Measurements from ENCODE around the gene RSF1. TPM values are rescaled to one million over a fixed set of nuclear protein-coding genes. Genes with fewer than 3 reads are reported as not detected.

Gene RSF1
- total RNA-seq, 1 experiment from 2014 or later, result 83.0 TPM

DNA sequence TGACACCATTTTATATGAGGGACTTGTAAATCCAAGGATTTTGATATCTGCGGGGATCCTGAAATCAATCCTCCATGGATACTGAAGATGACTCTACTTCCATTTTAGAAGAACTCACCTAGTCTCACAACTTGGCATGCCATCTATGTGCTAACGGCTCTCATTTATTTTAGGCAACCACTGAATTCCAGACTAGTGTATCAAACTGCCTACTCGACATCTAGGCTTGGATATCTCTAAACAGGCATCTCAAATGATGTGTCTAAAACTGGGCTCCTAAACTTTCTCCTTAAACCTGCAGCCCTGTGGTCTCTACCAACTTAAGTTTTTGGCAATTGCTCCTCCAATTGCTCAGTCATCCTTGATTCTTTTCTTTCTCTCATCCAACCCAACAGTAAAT is 151.8 kb downstream of the RSF1 start:
- Histone ChIP-seq H3K4me1 (ENCODE audit: control insufficient read depth, insufficient read depth, low read length) (no peaks in the 10 kb centered on the region), H3K27me3 (ENCODE audit: control insufficient read depth, insufficient read depth, low read length) (no peaks in the 10 kb centered on the region), H3K27ac (ENCODE audit: low read length) (no peak overlapping the region), H3K4me3 (ENCODE audit: low read depth in 2 of 2, low read length in 2 of 2) (no peak overlapping the region), H3K36me3 (ENCODE audit: control insufficient read depth, insufficient read depth, low read length) (peaks cover 40% of the 10 kb centered on the region), H3K9me3 (ENCODE audit: control insufficient read depth, insufficient read depth, low read depth, low read length) (no peaks in the 10 kb centered on the region)
- ChIA-PET CTCF (no interaction called here), POLR2A (no interaction called here)
- TF ChIP-seq, protein P1, sequence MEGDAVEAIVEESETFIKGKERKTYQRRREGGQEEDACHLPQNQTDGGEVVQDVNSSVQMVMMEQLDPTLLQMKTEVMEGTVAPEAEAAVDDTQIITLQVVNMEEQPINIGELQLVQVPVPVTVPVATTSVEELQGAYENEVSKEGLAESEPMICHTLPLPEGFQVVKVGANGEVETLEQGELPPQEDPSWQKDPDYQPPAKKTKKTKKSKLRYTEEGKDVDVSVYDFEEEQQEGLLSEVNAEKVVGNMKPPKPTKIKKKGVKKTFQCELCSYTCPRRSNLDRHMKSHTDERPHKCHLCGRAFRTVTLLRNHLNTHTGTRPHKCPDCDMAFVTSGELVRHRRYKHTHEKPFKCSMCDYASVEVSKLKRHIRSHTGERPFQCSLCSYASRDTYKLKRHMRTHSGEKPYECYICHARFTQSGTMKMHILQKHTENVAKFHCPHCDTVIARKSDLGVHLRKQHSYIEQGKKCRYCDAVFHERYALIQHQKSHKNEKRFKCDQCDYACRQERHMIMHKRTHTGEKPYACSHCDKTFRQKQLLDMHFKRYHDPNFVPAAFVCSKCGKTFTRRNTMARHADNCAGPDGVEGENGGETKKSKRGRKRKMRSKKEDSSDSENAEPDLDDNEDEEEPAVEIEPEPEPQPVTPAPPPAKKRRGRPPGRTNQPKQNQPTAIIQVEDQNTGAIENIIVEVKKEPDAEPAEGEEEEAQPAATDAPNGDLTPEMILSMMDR (IDR thresholded peaks at IDR 0.05), result no peak
- TF ChIP-seq TCF7L2 (IDR thresholded peaks at IDR 0.05; ENCODE audit: low read depth, low read length) (no peak), SIN3A (IDR thresholded peaks at IDR 0.05; ENCODE audit: borderline replicate concordance, insufficient read depth, low read depth, low read length) (no peak), POLR2AphosphoS5 (IDR thresholded peaks at IDR 0.05; ENCODE audit: low read depth, low read length) (no peak)
- TF ChIP-seq, protein P2, sequence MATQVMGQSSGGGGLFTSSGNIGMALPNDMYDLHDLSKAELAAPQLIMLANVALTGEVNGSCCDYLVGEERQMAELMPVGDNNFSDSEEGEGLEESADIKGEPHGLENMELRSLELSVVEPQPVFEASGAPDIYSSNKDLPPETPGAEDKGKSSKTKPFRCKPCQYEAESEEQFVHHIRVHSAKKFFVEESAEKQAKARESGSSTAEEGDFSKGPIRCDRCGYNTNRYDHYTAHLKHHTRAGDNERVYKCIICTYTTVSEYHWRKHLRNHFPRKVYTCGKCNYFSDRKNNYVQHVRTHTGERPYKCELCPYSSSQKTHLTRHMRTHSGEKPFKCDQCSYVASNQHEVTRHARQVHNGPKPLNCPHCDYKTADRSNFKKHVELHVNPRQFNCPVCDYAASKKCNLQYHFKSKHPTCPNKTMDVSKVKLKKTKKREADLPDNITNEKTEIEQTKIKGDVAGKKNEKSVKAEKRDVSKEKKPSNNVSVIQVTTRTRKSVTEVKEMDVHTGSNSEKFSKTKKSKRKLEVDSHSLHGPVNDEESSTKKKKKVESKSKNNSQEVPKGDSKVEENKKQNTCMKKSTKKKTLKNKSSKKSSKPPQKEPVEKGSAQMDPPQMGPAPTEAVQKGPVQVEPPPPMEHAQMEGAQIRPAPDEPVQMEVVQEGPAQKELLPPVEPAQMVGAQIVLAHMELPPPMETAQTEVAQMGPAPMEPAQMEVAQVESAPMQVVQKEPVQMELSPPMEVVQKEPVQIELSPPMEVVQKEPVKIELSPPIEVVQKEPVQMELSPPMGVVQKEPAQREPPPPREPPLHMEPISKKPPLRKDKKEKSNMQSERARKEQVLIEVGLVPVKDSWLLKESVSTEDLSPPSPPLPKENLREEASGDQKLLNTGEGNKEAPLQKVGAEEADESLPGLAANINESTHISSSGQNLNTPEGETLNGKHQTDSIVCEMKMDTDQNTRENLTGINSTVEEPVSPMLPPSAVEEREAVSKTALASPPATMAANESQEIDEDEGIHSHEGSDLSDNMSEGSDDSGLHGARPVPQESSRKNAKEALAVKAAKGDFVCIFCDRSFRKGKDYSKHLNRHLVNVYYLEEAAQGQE (IDR thresholded peaks at IDR 0.05; ENCODE audit: insufficient read depth in 1 of 2, low read depth in 2 of 2, low read length in 1 of 2), result no peak
- intact Hi-C loops (cut with micrococcal nuclease; ENCODE audit: unreplicated experiment) (no loop called here), in situ Hi-C loops (cut with HindIII; ENCODE audit: low pct_unique_long_range_greater_than_20kb, low sequenced_read_pairs) (no loop called here)
- DNase-seq (ENCODE audit: low read depth, low spot score), result no peak
- peak; percentile 32; the same call in 1 of the 2 replicates for ATAC-seq
- BruUV-seq (replicated peaks), result no TSS peak

DNA sequence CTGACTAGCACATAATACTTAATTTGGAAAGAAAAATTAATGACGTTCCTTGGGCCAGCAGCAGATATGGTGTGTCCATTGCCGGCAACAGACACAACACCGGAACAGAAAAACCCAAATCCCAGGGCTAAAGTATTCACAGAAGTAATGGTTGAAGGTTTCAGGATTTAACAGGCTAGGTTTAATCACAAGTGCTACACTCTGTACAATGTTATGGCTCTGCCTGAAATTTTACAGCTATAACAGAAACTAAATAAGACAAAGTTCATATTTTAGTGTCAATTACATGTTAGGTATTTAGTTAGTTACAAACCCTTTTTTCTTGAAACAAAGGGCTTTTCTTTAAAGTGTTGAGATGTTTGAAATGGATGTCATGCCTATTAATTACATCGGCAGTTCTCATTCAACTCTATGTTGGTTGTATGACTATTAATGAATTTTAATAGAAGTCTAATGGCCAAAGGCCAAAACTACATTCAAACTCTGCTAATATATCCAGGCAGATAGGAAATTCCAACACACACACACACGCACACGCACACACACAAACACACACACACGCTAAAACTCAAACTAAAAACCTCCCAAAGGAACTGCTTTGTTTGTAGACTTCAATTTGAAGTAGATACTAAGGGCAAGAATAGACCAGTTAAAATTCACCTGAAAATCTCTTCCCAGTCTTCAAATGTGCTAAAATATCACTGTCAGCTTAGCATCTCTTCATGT is 155.1 kb downstream of the RSF1 start:
- Histone ChIP-seq H3K27me3 (ENCODE audit: control insufficient read depth, insufficient read depth, low read length) (no peaks in the 10 kb centered on the region), H3K4me1 (ENCODE audit: control insufficient read depth, insufficient read depth, low read length) (no peaks in the 10 kb centered on the region), H3K4me3 (ENCODE audit: low read depth in 2 of 2, low read length in 2 of 2) (no peak overlapping the region), H3K27ac (ENCODE audit: low read length) (no peak overlapping the region), H3K9me3 (ENCODE audit: control insufficient read depth, insufficient read depth, low read depth, low read length) (no peaks in the 10 kb centered on the region), H3K36me3 (ENCODE audit: control insufficient read depth, insufficient read depth, low read length) (peaks cover 21% of the 10 kb centered on the region)
- CTCF ChIA-PET, result interaction anchor here (0.6 kb wide), 1 partner anchor 35 kb away, joined by 3 read pairs; no protein-coding TSS in a partner anchor
- no TSS peak for BruUV-seq (replicated peaks)
- in situ Hi-C loops (cut with HindIII; ENCODE audit: low pct_unique_long_range_greater_than_20kb, low sequenced_read_pairs) (no loop called here), intact Hi-C loops (cut with micrococcal nuclease; ENCODE audit: unreplicated experiment) (no loop called here)
- POLR2A ChIA-PET, result no interaction called here
- ATAC-seq, result no peak
- TF ChIP-seq TCF7L2 (IDR thresholded peaks at IDR 0.05; ENCODE audit: low read depth, low read length) (no peak), SIN3A (IDR thresholded peaks at IDR 0.05; ENCODE audit: borderline replicate concordance, insufficient read depth, low read depth, low read length) (no peak), POLR2AphosphoS5 (IDR thresholded peaks at IDR 0.05; ENCODE audit: low read depth, low read length) (no peak)
- TF ChIP-seq, protein P2 (IDR thresholded peaks at IDR 0.05; ENCODE audit: insufficient read depth in 1 of 2, low read depth in 2 of 2, low read length in 1 of 2), result no peak
- TF ChIP-seq, protein P1 (IDR thresholded peaks at IDR 0.05), result no peak
- DNase-seq (ENCODE audit: low read depth, low spot score), result no peak

Data from Panc1 (cell line).